ENCODE results near the gene MLLT11.

DNA sequence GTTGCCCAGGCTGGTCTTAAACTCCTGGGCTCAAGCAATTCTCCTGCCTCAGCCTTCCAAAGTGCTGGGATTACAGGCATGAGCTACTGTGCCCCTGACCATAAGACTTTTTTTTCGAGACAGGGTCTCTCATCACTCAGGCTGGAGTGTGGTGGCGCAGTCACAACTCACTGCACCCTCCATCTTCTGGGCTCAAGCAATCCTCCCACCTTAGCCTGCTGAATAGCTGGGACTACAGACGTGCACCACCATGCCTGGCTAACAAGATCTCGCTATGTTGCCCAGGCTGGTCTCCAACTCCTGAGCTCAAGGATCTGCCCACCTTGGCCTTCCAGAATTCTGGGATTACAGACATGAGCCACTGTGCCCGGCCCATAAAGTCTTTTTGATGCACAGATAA lies 10.7 kb upstream of the MLLT11 start:
- TF ChIP-seq TAF1 (conservative IDR thresholded peaks at IDR 0.05) (no peak), RXRA (IDR thresholded peaks at IDR 0.05) (no peak), SP1 (IDR thresholded peaks at IDR 0.05) (no peak), JUND (IDR thresholded peaks at IDR 0.05) (no peak), RAD21 (IDR thresholded peaks at IDR 0.05) (no peak), NR2F2 (IDR thresholded peaks at IDR 0.05) (no peak), EGR1 (IDR thresholded peaks at IDR 0.05; ENCODE audit: low read depth in 2 of 2) (no peak), FOXA1 (IDR thresholded peaks at IDR 0.05) (no peak)
- TF ChIP-seq, protein P1, sequence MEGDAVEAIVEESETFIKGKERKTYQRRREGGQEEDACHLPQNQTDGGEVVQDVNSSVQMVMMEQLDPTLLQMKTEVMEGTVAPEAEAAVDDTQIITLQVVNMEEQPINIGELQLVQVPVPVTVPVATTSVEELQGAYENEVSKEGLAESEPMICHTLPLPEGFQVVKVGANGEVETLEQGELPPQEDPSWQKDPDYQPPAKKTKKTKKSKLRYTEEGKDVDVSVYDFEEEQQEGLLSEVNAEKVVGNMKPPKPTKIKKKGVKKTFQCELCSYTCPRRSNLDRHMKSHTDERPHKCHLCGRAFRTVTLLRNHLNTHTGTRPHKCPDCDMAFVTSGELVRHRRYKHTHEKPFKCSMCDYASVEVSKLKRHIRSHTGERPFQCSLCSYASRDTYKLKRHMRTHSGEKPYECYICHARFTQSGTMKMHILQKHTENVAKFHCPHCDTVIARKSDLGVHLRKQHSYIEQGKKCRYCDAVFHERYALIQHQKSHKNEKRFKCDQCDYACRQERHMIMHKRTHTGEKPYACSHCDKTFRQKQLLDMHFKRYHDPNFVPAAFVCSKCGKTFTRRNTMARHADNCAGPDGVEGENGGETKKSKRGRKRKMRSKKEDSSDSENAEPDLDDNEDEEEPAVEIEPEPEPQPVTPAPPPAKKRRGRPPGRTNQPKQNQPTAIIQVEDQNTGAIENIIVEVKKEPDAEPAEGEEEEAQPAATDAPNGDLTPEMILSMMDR (IDR thresholded peaks at IDR 0.05; ENCODE audit: low read depth, low read length, missing input control) = no peak
- TF ChIP-seq, protein P2, sequence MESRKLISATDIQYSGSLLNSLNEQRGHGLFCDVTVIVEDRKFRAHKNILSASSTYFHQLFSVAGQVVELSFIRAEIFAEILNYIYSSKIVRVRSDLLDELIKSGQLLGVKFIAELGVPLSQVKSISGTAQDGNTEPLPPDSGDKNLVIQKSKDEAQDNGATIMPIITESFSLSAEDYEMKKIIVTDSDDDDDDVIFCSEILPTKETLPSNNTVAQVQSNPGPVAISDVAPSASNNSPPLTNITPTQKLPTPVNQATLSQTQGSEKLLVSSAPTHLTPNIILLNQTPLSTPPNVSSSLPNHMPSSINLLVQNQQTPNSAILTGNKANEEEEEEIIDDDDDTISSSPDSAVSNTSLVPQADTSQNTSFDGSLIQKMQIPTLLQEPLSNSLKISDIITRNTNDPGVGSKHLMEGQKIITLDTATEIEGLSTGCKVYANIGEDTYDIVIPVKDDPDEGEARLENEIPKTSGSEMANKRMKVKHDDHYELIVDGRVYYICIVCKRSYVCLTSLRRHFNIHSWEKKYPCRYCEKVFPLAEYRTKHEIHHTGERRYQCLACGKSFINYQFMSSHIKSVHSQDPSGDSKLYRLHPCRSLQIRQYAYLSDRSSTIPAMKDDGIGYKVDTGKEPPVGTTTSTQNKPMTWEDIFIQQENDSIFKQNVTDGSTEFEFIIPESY (IDR thresholded peaks at IDR 0.05) = no peak
- TF ChIP-seq, protein P3, sequence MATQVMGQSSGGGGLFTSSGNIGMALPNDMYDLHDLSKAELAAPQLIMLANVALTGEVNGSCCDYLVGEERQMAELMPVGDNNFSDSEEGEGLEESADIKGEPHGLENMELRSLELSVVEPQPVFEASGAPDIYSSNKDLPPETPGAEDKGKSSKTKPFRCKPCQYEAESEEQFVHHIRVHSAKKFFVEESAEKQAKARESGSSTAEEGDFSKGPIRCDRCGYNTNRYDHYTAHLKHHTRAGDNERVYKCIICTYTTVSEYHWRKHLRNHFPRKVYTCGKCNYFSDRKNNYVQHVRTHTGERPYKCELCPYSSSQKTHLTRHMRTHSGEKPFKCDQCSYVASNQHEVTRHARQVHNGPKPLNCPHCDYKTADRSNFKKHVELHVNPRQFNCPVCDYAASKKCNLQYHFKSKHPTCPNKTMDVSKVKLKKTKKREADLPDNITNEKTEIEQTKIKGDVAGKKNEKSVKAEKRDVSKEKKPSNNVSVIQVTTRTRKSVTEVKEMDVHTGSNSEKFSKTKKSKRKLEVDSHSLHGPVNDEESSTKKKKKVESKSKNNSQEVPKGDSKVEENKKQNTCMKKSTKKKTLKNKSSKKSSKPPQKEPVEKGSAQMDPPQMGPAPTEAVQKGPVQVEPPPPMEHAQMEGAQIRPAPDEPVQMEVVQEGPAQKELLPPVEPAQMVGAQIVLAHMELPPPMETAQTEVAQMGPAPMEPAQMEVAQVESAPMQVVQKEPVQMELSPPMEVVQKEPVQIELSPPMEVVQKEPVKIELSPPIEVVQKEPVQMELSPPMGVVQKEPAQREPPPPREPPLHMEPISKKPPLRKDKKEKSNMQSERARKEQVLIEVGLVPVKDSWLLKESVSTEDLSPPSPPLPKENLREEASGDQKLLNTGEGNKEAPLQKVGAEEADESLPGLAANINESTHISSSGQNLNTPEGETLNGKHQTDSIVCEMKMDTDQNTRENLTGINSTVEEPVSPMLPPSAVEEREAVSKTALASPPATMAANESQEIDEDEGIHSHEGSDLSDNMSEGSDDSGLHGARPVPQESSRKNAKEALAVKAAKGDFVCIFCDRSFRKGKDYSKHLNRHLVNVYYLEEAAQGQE (IDR thresholded peaks at IDR 0.05) = no peak
- TF ChIP-seq, protein P4, sequence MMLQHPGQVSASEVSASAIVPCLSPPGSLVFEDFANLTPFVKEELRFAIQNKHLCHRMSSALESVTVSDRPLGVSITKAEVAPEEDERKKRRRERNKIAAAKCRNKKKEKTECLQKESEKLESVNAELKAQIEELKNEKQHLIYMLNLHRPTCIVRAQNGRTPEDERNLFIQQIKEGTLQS (IDR thresholded peaks at IDR 0.05) = no peak
